HG03135 (cell line): ENCODE measurements around the gene THSD4.
"Not testable (repeated sequence)": the region's sequence is repeated elsewhere in the genome, so short reads cannot be mapped to it uniquely, and the experiment has no call there.

Experiments used
- ATAC-seq: cut with Tn5 transposase; IDR thresholded peaks from one replicate; pipeline ENCODE4 v1.9.1; 2021; ENCODE audit warnings: mild to moderate bottlenecking, moderate library complexity; ENCODE audit not compliant: unreplicated experiment

The THSD4 gene

DNA sequence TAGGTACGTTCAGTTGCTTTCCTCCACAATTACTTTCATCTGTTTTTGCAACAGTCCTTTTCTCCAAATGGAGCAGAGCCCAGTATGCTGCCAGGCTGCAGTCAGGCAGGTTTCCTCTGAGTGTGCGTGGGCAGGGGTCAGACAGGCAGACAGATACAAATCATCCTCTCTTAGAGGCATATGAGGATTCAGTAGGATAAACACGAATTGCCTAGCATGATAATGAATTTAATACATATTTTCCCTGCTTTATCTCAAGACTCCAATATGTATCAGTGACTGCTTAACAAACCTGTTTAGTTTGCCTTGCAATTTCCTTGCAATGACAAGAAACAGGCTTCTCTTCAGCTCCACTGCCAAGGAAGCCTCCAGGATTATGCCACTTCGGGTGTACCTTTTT is 554.4 kb downstream of the THSD4 start:
- no peak for ATAC-seq

DNA sequence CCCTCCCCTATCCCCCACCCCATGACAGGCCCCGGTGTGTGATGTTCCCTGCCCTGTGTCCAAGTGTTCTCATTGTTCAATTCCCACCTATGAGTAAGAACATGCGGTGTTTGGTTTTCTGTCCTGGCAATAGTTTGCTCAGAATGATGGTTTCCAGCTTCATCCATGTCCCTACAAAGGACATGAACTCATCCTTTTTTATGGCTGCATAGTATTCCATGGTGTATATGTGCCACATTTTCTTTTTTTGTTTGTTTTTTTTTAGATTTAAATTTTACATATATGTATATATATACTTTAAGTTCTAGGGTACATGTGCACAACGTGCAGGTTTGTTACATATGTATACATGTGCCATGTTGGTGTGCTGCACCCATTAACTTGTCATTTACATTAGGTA is 555.0 kb downstream of the THSD4 start:
- ATAC-seq = not testable (repeated sequence)

DNA sequence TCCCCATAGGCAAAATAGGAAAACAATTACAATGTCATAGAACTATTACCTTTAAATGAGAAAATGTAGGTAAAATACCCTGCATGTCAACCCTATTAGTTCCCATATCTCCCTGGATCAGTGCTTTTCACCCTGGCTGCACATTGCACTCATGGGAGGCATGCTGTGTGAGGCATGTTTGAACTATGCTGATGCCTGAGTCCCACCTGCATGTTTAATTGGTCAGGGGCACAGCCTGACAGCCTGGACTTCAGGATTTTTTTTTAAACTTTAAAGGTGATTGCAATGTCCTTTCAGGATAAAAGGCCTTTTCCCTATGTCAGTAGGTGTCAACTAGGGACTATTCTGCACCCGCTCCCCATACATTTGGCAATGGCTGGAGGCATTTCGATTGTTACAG is 559.1 kb downstream of the THSD4 start:
- ATAC-seq = no peak

DNA sequence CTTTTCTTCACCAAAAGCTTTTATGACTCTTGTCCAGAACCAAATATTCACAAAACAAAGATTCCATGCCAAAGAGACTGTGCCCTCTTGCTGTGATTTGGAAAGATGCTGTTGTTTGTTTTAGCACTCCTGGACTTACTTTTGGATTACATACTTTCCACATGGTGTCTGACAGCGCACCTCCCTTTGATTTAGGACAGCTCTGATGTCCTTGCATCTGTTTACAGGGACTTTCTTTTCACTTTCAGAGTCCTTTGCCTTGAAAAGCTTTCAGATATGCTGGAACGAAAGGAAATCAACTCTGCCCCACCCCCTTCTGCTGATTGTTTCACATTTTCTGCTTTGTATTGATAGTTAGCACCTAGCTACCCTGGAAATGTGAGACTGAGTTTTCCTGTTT is 562.1 kb downstream of the THSD4 start:
- ATAC-seq = no peak

DNA sequence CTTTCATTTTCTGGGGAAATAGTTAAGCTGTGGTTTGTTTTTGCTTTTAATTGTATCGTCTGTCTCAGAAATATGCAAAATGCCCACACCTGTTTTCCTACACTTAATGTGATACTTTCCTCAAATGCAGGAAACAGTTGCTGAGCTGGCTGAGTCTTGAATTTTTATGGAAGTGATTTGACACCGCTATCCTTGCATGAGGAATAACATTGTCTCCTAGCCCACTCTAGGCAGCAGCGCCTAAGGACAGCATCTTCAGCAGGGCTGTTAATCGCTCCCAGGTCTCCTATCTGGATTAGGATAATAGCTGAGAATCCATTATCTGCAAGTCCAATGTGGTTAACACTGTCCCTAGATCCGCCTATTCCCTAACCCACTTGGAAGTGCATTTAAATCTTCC is 562.5 kb downstream of the THSD4 start:
- ATAC-seq = no peak

DNA sequence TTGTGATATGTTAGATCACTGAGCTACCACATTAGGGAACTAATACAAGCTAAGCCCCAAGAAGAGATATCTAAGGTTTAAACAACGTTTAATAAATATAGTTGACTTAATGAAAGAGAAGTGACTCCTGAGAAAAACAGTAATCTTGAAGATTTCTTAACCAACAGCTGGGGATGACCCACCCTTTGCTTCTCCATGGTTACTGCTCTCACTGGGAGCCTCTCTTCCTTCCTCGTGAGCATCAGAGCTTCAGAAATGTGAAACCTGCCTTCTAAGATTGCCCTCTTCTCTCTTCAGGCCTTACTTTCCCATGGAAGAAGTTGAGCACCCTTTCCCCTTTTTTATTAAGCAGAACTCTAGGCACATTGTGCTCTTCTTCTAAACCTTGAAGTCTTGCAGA is 562.9 kb downstream of the THSD4 start:
- ATAC-seq = no peak

DNA sequence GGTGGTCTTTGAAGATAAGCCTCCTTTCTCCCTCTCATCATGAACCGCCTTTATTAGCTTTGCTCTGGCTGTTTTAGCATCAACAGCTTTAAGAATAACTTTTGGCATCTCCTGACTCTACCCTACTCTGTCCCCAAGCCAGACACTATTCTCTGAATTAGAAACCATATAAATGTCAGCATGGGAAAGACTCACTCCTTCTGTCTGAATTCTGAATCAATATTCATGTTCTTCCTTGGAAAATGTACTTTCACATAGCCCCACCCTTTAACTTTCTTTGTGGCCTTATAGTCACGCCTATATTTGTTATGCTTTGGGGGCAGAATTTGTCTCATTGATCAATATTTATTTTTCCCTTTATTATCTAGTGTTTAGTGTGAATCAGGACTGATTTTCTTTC is 563.3 kb downstream of the THSD4 start:
- no peak for ATAC-seq

DNA sequence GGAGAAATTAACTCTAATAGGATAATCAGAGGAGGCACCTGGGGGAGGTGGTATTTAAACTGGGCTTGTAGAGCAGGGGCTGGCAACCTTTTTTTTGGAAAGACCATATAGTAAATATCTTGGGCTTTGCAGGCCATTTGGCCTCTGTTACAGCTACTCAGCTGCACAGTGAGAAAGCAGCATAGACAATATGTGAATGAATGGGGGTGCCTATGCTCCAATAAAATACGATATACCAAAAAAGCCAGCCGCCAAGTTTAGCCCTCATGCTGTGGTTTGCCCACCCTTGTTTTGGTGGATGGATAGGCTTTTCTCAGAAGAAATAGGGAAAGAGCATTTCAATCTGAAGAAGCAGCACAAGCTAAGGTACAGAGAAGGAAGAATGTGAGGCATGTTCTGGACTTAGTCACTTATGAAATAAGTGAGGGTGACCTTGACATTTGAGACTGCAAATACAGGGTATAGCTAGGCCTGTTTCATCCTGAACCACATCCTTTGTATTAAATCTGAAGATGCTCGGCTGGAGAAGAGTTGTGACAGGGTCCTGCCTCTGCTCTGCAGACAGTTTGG is 564.0 kb downstream of the THSD4 start:
- no peak for ATAC-seq

DNA sequence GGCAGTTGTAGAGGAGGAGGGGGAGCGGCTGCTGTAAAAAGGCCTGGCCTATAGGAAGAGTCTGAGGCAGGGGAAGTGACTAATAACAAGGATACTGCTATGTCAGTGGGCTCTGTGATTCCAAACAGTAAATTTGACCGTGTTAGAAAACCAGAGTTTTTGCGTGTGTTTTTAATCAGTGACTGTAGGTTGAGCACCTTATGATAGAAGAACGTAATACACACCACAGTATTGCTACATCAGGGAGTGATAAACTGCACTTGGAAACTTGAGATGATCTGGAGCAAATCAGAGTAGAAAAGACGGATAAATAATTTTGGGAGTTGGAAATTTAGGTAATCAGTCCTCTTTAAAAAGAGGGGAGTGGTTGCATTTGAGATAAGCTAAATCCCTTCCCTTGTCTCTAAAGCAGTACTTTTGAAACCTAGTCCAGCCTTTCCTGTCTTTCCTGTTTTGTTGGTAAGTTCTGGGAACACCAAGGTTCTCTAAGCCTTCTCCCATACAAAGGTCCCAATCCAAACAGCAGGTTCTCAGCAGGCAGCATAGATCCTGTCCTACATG is 564.6 kb downstream of the THSD4 start:
- no peak for ATAC-seq

DNA sequence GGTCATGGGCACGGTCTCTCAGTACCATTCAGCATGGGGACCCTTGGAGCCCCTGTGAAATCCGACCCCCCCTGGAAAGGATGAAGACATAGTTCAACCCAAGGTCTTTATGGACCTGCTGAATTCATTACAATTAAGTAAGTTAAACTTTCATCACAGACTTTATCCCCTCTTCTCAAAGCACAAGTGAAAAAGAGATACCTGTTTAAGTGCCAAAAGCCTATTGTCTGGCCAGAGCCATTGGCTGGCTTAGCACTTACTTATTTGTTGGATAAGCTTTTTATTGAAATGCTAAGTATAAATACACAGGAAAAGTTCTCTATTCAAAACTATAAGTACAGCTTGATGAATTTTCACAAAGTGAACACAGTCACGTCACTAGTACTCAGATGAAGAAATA is 566.7 kb downstream of the THSD4 start:
- ATAC-seq = no peak

DNA sequence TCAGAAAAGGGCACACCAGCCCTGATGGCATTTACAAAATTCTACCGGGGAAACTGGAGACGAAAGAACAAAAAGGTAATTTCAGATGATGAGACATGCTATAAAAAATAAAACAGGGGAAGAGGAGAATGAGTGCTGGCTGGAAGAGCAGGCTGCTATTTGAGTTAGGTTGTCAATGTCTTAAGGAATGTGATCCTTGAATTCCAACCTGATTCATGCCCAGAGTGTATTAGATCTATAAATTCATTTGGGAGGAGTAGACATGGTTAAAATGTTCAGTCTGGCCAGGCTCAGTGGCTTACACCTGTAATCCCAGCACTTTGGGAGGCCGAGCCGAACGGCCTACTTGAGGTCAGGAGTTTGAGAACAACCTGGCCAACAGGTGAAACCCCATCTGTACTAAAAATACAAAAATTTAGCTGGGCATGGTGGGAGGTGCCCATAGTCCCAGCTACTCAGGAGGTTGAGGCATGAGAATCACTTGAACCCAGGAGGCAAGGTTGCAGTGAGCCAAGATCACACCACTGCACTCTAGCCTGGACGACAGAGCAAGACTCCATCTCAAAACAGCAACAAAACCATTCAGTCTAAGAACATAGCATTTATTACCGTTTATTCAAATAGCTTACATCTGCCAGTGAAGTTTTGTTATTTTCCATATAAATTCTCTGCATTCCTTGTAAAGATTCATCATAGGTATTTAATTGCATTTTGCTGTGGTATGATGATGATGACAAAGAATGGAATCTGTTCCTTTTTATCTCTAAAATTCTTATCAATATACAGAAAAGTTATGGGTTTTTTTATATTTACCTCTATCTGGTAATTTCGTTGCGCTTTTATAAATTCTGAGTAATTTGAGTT is 568.4 kb downstream of the THSD4 start:
- no peak for ATAC-seq

DNA sequence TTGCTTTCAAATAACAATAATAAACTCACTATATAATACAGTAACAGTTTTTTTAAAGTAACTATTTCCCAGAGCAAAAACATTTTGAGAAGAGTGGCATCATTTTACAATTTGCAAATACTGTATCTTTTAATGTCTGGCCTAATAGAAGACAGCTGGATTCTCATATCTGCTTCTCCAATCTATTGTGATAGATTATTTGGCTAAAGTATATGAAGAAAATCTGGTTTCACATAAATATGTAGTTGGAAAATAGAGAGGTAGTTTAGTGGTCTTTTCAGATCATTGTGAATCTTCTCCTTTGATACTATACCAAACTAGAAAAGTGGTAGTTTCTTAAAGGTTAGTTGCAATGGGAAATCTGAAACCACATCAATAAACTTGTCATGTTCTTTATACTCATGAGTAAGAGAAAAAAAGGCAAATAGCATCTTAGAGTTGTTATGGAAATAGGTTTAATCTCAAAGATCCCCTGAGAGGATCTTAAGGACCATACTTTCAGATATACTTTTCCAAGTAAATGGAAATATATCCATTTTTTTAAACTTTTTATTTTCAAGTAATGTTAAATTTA is 570.2 kb downstream of the THSD4 start:
- ATAC-seq = no peak

DNA sequence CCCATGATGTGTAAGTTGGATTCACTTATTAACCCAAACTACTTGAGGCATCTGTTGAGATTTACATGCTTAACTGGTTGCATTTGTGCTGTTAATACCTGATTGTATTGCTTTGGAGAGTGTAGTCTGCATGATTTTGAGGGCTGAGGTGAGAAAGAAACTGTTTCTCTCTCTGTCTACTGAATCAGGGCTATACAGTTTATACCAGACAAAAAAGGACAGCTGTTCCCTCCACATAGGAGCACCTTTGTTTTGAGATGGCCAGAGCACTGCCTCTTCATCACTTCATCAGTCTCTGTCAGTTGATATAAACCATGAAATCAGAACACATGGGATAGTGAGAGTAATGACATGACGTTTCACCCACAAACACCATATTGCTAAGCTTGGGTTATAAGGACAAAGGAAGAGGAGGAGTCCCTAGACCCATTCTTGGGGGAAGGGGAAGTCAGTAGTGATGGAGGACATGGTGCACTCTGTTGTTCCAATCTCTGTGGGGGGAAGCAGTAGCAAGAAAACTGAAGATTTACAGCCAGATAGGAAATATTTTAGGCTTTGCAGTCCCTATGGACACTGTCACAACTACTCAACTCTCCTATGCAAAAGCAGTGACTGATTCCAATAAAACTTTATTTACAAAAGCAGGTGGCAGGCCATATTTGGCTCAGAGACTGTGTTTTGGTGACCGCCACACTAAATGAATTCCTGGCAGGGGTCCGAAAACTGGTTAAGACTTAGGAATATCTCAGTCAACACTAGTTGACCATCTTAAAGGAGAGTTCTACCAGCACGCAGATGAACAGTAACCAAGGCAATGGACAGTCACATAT is 571.2 kb downstream of the THSD4 start:
- ATAC-seq = no peak

DNA sequence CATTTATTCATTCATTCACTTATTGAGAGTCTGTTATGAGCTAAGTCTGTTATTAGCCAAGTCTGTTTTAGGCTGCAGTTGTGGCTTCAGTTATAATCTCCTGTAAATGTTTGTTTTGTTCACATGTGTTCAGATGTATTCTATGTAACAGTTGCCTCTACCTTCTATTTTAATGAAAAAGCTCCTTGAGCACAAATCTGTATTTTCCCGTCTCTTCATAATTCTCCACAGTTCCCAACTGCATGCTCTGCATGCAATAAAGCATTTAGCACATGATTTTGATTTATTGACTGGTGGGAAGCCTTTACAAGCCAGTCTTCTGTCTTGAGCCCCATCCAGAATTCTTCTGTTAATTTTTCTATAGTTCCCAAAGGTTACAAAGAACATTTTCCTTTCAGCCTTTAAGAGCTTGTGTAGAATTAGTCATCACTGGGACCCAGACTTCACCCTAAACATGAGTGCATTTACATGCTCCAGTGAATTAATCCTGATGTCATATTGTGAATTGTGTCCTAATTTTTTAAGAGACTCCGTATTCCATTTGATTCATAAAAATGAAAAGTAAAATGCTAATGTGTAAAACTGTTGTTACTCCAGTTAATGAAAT is 572.7 kb downstream of the THSD4 start:
- no peak for ATAC-seq

DNA sequence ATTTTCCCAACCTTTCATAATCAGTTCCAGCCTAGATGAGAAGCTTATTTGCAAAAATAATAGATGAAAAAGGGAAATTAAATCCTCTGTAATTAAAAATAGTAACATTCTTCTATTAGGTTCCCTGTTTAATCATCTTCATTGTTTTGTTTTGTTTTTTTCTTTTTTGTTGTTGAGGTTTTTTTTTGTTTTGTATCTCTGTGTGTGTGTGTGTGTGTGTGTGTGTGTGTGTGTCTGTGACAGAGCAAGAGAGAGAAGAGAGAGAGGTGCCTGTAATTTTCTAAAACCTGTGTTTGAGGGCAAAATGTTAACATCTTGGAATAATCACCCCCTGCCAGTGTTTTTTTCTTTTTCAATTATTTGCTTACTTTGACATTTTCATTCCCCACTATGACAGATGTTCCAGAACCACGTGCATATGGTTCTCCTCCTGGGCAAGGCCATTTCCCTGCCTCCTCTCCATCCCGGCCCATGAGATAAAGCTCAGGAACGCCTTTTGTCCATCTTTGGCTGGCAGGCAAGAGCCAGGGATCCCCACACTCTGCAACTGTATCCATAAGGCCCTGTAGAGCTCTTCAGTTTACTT is 573.3 kb downstream of the THSD4 start:
- no peak for ATAC-seq

DNA sequence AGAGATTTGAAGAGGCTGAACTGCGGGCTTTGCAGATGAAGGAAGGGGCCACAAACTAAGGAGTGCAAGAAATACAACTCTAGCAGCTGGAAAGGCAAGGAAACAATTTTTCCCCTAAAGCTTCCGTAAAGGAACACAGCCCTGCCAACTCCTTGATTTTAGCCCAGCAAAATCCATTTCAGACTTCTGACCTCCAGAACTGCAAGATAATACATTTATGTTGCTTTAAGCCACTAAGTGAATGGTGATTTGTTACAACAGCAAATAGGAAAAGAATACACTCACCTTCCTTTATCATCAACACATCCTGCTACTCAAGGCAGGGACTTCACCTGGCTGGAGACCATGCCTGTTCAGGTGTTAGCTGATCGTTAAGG is 575.8 kb downstream of the THSD4 start:
- no peak for ATAC-seq

DNA sequence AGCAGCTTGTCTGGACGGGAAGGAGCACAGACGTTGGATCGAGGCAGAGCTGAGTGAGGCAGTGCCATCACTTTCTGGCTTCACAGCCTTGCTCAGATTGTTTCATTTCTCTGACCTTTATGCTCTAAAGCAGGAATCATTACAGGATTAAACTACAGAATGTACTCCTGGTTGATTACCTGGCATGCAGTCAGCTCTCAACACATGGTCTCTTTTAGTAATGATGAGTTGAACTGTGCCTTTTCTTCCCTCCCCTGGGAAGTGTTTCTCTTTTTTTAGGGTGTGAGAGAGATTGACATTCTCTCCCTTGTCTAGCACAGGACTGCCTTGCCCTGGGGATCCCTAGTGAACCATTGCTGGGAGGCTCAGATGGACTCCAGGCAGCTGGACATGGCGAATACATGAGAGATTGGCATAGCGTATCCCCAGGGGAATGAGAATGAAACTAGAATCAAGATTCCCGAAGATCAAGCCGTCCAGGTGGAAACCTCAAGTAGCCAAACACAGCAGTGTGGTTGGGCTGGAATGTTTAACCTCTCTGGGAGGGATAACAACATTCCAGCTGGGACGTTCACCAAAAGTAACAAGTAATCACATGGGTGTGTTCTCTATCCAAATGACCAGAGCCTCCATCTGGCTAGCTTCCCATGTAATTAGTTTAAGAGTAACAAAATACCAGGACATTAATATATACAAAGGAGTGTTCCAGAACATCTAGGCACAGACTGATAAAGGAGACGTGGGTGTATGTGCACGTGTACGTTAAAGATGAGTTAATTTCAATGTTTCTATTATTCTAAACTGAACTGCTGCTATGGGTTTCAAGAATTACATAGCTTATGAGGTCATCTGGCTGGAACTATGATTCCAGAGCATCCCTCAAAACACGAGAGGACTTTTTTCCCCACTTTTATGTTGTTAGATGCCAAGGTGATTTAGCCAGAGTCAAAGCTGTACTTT is 576.5 kb downstream of the THSD4 start:
- no peak for ATAC-seq

DNA sequence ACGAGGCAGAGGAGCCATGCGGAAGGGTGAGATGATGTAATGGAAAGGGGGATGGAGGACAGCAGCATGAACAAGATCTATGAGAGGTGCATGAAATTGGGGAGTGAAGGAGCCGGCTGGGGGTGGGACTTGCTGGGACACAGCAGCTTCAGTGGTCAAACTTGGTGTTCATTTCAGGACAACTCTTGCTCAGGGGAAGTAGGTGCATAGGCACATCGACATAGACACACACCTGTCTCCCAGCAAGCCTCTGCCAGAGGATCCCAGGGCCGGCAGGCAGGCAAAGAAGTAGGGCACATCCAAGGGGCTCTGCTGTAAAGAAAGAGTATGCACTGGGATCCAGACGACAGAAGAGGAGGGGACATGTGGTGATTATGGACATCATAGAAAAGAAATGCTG is 582.0 kb downstream of the THSD4 start:
- no peak for ATAC-seq

DNA sequence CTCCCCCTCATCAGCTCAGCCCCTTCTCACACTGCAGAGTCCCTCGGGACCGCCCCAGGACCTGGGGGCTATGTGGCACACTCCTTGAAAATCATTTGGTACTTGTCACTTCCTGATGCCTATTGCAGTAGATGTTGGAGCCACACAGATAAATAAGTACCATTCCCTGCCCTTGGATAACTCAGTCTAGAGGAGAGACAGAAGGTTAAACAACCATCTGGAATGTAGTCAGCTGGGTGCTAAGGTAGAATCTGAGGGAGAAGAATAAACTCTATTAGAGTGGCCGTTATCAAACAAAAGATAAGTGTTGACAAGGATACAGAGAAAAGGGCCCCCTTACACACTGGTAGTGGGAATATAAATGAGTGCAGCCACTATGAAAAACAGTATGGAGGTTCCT is 582.8 kb downstream of the THSD4 start:
- no peak for ATAC-seq
